K562 (cell line): ENCODE measurements around the gene ACP1. TPM values are rescaled to one million over a fixed set of nuclear protein-coding genes. Genes with fewer than 3 reads are reported as not detected.

Experiments
- ATAC-seq: fragments of 200-7000 bp; cut with Tn5 transposase; 3 replicates; pipeline ENCODE4 v1.9.1; 2020; ENCODE audit warnings: moderate library complexity
- BruUV-seq: library from RNA; stranded (reverse); fragments of 400-500 nt; replicated peaks from 2 replicates; lab custom pipeline; 2021; lab: Mats Ljungman, UMichigan
- CTCF ChIA-PET: fragments of 300-600 bp; formaldehyde crosslinking; extraction: SDS; loops from one replicate; lab custom pipeline; 2021; ENCODE audit warnings: low intra/inter-chr PET ratio; lab: Yijun Ruan, JAX
- POLR2A ChIA-PET: fragments of 300-600, 350-650 bp; sonication (Branson Sonifier 250); formaldehyde crosslinking; extraction: SDS; loops from one replicate; lab custom pipeline; 2021; ENCODE audit warnings: antibody characterized with exemption, inconsistent platforms; lab: Yijun Ruan, JAX
- DNase-seq, 4 experiments: peaks; one replicate each; pipeline versions ENCODE4 v3.0.0 to v3.0.0-alpha.2; 2011 to 2018; ENCODE audit warnings: low spot score in 3 of 4, mixed read lengths in 3 of 4; ENCODE audit errors: extremely low read depth in 1 of 4
- FAIRE-seq: peaks from 2 replicates; lab custom pipeline; 2011; peaks lifted over from hg19 to GRCh38; lab: Jason Lieb, UNC
- H2AFZ ChIP-seq: 2 replicates; pipeline ENCODE4 v1.6.0; 2011; ENCODE audit warnings: low read depth, low read length, control low read depth, inconsistent platforms
- H3K27ac ChIP-seq: fragments of 200-600 bp; 3 replicates; pipeline ENCODE4 v1.8.0; 2011; ENCODE audit warnings: low read depth, mild to moderate bottlenecking, control low read depth, inconsistent platforms, low read length, moderate library complexity, mixed read lengths; ENCODE audit errors: extremely low read depth
- H3K27me3 ChIP-seq, 2 experiments: fragments of 300-600 bp in 1 of 2; 2 replicates in 1 of 2; 3 replicates in 1 of 2; pipeline versions ENCODE4 v1.6.0 to v1.8.0; 2011; ENCODE audit warnings: inconsistent platforms in 2 of 2, low read length in 2 of 2, mild to moderate bottlenecking in 1 of 2, mixed read lengths in 1 of 2, moderate library complexity in 1 of 2; ENCODE audit not compliant: control insufficient read depth in 2 of 2, insufficient read depth in 2 of 2
- H3K36me3 ChIP-seq: fragments of 300-600 bp; 3 replicates; pipeline ENCODE4 v1.8.0; 2011; ENCODE audit warnings: mild to moderate bottlenecking, low read length, inconsistent platforms; ENCODE audit not compliant: control insufficient read depth, insufficient read depth
- H3K4me1 ChIP-seq, 2 experiments: fragments of 200-600 bp in 1 of 2; replicated peaks in 1 of 2; 2 replicates in 1 of 2; 3 replicates in 1 of 2; pipeline versions ENCODE4 v1.5.1 to v1.8.0; 2011; ENCODE audit warnings: inconsistent platforms in 2 of 2, low read length in 2 of 2, mild to moderate bottlenecking in 1 of 2, mixed read lengths in 1 of 2, moderate library complexity in 1 of 2; ENCODE audit not compliant: control insufficient read depth in 2 of 2, insufficient read depth in 2 of 2
- H3K4me2 ChIP-seq: 2 replicates; pipeline ENCODE4 v1.6.1; 2011; ENCODE audit warnings: low read length, control low read depth, inconsistent platforms, mixed read lengths; ENCODE audit not compliant: insufficient read depth
- H3K4me3 ChIP-seq: fragments of 200-600 bp; sonication (generic), shearing (Covaris generic); 2 replicates; pipeline ENCODE4 v1.5.1; 2016; ENCODE audit warnings: control low read depth, inconsistent platforms
- H3K79me2 ChIP-seq: fragments of 200-600 bp; 3 replicates; pipeline ENCODE4 v1.8.0; 2011; ENCODE audit warnings: low read length, inconsistent platforms; ENCODE audit not compliant: control insufficient read depth, insufficient read depth
- H3K9ac ChIP-seq, 2 experiments: 2 replicates each; pipeline versions ENCODE4 v1.6.0 to v1.6.1; 2011; ENCODE audit warnings: low read depth in 2 of 2, low read length in 2 of 2, control low read depth in 1 of 2, inconsistent platforms in 1 of 2, mild to moderate bottlenecking in 1 of 2, mixed read lengths in 1 of 2; ENCODE audit not compliant: insufficient read depth in 1 of 2
- H3K9me1 ChIP-seq: one replicate; pipeline ENCODE4 v1.6.0; 2011; ENCODE audit warnings: inconsistent platforms, mild to moderate bottlenecking, low read length, moderate library complexity; ENCODE audit not compliant: control insufficient read depth, insufficient read depth
- H3K9me3 ChIP-seq: replicated peaks from 2 replicates; pipeline ENCODE4 v1.5.1; 2011; ENCODE audit warnings: low read depth, low read length, inconsistent platforms; ENCODE audit not compliant: control insufficient read depth, insufficient read depth
- H4K20me1 ChIP-seq: replicated peaks from 2 replicates; pipeline ENCODE4 v1.6.1; 2011; ENCODE audit warnings: low read length, inconsistent platforms, mixed read lengths; ENCODE audit not compliant: control insufficient read depth, insufficient read depth
- BRD9 ChIP-seq: fragments of 450-650 bp; IDR thresholded peaks from 2 replicates; pipeline ENCODE4 v1.6.1; 2018; ENCODE audit warnings: low read depth; ENCODE audit not compliant: partially characterized antibody
- CCNT2 ChIP-seq: IDR thresholded peaks from 2 replicates; pipeline ENCODE4 v1.6.1; 2011; ENCODE audit warnings: borderline replicate concordance, low read depth, mild to moderate bottlenecking, moderate library complexity, mixed read lengths, low read length; ENCODE audit not compliant: insufficient read length; ENCODE audit errors: extremely low read depth
- EZH2 ChIP-seq: IDR thresholded peaks from 2 replicates; pipeline ENCODE4 v1.6.1; 2012; ENCODE audit warnings: low read depth, mild to moderate bottlenecking, inconsistent platforms, low read length, borderline replicate concordance
- HDAC3 ChIP-seq: fragments of 450-650 bp; IDR thresholded peaks from 2 replicates; pipeline ENCODE4 v1.6.1; 2018; ENCODE audit warnings: borderline replicate concordance, mild to moderate bottlenecking, moderate library complexity; ENCODE audit not compliant: partially characterized antibody
- IRF2 ChIP-seq: sonication (generic); formaldehyde crosslinking; IDR thresholded peaks from 2 replicates; pipeline ENCODE4 v1.8.1; 2022; ENCODE audit warnings: mild to moderate bottlenecking, missing genetic modification reagents
- MTA2 ChIP-seq: fragments of 450-650 bp; IDR thresholded peaks from 2 replicates; pipeline ENCODE4 v1.6.1; 2016; ENCODE audit warnings: low read depth
- SREBF2 ChIP-seq: sonication (generic); formaldehyde crosslinking; IDR thresholded peaks from 2 replicates; pipeline ENCODE4 v1.4.0; 2020; ENCODE audit warnings: mild to moderate bottlenecking, missing genetic modification reagents
- TBL1XR1 ChIP-seq, 2 experiments: IDR thresholded peaks; 2 replicates each; pipeline ENCODE4 v1.6.1; 2012; ENCODE audit warnings: improper control_type of control experiment in 2 of 2, low read length in 2 of 2, mild to moderate bottlenecking in 1 of 2
- ZNF41 ChIP-seq: fragments of 250-450 bp; sonication (Bioruptor Pico); conservative IDR thresholded peaks from 2 replicates; pipeline ENCODE4 v1.4.0; 2020; ENCODE audit warnings: mild to moderate bottlenecking
- ZNF57 ChIP-seq: fragments of 450-650 bp; formaldehyde crosslinking; IDR thresholded peaks from 2 replicates; pipeline ENCODE4 v1.4.0; 2020; ENCODE audit warnings: mild to moderate bottlenecking, moderate library complexity
- ZNF76 ChIP-seq: fragments of 250-450 bp; sonication (Bioruptor Pico); IDR thresholded peaks from 2 replicates; pipeline ENCODE4 v1.4.0; 2020; ENCODE audit warnings: mild to moderate bottlenecking, moderate library complexity, borderline replicate concordance
- ZSCAN29 ChIP-seq: fragments of 450-650 bp; IDR thresholded peaks from 2 replicates; pipeline ENCODE4 v1.6.1; 2017
- WGBS: fragments of 100-300 bp; shearing (Covaris generic); methylation state at CpG from one replicate; pipeline ENCODE4 v1.1.6; 2016; ENCODE audit warnings: low coverage, mixed read lengths; ENCODE audit not compliant: insufficient coverage; ENCODE audit errors: missing lambda C conversion rate; 5-methylcytosine and 5-hydroxymethylcytosine counted together
- in situ Hi-C: fragments of 300-500 bp; cut with MboI; formaldehyde crosslinking; loops from 4 replicates; pipeline ENCODE4 v1.15.0; 2018; ENCODE audit warnings: inconsistent platforms, mixed read lengths
- intact Hi-C: fragments of 100-400 bp; cut with micrococcal nuclease; formaldehyde crosslinking; loops from 2 replicates; pipeline ENCODE4 v1.14.2; 2022
- polyA plus RNA-seq, 8 experiments: library from polyadenylated mRNA; depleted of rRNA in 4 of 8; stranded (reverse) in 5 of 8; unstranded in 3 of 8; fragments of >200 nt; fragmentation: Nextera tagmentation in 2 of 8; fragmentation: Illumina TruSeq in 1 of 8; extraction: Ambion mirVana in 2 of 8; extraction: Trizol in 1 of 8; gene quantifications; 2 replicates each; pipeline versions ENCODE4 v1.2.1 to v1.2.3, GENCODE V29; 2011 to 2014; ENCODE audit warnings: inconsistent platforms in 1 of 8, missing spikeins in 1 of 8
- total RNA-seq, 7 experiments: library from RNA; depleted of rRNA in 6 of 7; stranded (reverse); fragments of >200 nt in 6 of 7; fragmentation: Illumina TruSeq in 2 of 7; extraction: Trizol in 2 of 7; gene quantifications; 2 replicates each; pipeline versions ENCODE4 v1.2.1 to v1.2.3, GENCODE V29; 2011 to 2021; ENCODE audit warnings: low replicate concordance in 1 of 7

Gene ACP1
- total and polyA plus RNA-seq, 9 of the 15 experiments (the other 6 are each of a cell fraction or from before 2014, with no cell fraction given), result 139 to 493 (median 189) TPM

- POLR2A ChIA-PET, result no interaction called here
- no peaks in the 10 kb centered on the region for H3K79me2 ChIP-seq
- 0% methylated on average over 3 of the region's 3 CpGs for WGBS
- H3K27ac ChIP-seq, result no peak overlapping the region
- H3K4me2 ChIP-seq, result no peak overlapping the region
- no peak for FAIRE-seq
- no peak for ATAC-seq
- no peaks in the 10 kb centered on the region for H3K9me3 ChIP-seq
- H3K4me3 ChIP-seq, result no peak overlapping the region
- CTCF ChIA-PET, result no interaction called here
- H3K27me3 ChIP-seq, result peaks cover 0 to 8% of the 10 kb centered on the region in 2 experiments; a peak in 2 of 5 replicates
- intact Hi-C loops, result no loop called here
- TF ChIP-seq MTA2 (no peak), CCNT2 (no peak), IRF2 (CRISPR knock-in tag) (no peak), HDAC3 (no peak), ZNF41 (no peak), ZSCAN29 (no peak), EZH2 (no peak), ZNF57 (CRISPR knock-in tag) (no peak), BRD9 (no peak), ZNF76 (CRISPR knock-in tag) (no peak), SREBF2 (CRISPR knock-in tag) (no peak), TBL1XR1 (IDR thresholded peaks at IDR 0.05; ENCODE audit: low read length in 2 of 2) (no peak)
- no peak for DNase-seq
- no TSS peak for BruUV-seq
- no peaks in the 10 kb centered on the region for H4K20me1 ChIP-seq
- H3K36me3 ChIP-seq, result no peaks in the 10 kb centered on the region
- no peak overlapping the region for H2AFZ ChIP-seq
- in situ Hi-C loops, result no loop called here
- H3K9me1 ChIP-seq, result no peaks in the 10 kb centered on the region
- H3K9ac ChIP-seq, result no peak overlapping the region
- H3K4me1 ChIP-seq, result no peaks in the 10 kb centered on the region
Measured at GRCh38 chr2:296354-296753, 31.6 kb downstream of the ACP1 start.
